ENCODE measurements around the gene CAMKK1.

CAMKK1 gene

DNA sequence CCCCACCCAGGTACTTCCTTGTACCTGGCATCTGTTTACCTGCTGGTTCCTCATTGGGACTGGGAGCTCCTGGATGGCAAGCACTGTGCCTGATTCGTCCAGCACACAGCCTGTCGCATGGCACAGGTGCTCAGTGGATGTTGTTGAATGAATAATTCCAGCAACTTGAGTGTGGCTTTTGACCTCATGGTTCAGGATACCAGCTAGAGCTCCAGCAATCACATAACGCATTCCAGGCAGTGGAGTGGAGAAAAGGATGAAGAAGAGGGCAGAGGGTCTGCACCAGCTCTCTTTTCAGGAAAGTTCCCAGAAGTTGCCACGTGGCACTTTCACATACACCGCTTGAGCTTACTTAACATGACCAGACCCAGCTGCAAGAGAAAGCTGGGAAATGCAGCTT, 1.3 kb upstream of the CAMKK1 start:
- ATAC-seq = no peak
- TF ChIP-seq CSRNP3 (CRISPR knock-in tag; IDR thresholded peaks at IDR 0.05) (no peak), ZNF70 (CRISPR knock-in tag; IDR thresholded peaks at IDR 0.05) (no peak), PPARA (CRISPR knock-in tag; IDR thresholded peaks at IDR 0.05; ENCODE audit: borderline replicate concordance) (no peak), ESRRG (CRISPR knock-in tag; IDR thresholded peaks at IDR 0.05) (no peak), SNAI2 (CRISPR knock-in tag; IDR thresholded peaks at IDR 0.05) (no peak), TOX (CRISPR knock-in tag; IDR thresholded peaks at IDR 0.05; ENCODE audit: borderline replicate concordance) (no peak), POU6F1 (CRISPR knock-in tag; IDR thresholded peaks at IDR 0.05; ENCODE audit: borderline replicate concordance, low read depth) (no peak), CSDC2 (CRISPR knock-in tag; IDR thresholded peaks at IDR 0.05) (no peak), TSHZ2 (CRISPR knock-in tag; IDR thresholded peaks at IDR 0.05) (no peak), TCF4 (CRISPR knock-in tag; IDR thresholded peaks at IDR 0.05; ENCODE audit: borderline replicate concordance) (no peak), ZNF8 (CRISPR knock-in tag; IDR thresholded peaks at IDR 0.05) (no peak), RARB (CRISPR knock-in tag; IDR thresholded peaks at IDR 0.05) (no peak), ZC3H10 (CRISPR knock-in tag; IDR thresholded peaks at IDR 0.05) (no peak)
- TF ChIP-seq, protein P1, sequence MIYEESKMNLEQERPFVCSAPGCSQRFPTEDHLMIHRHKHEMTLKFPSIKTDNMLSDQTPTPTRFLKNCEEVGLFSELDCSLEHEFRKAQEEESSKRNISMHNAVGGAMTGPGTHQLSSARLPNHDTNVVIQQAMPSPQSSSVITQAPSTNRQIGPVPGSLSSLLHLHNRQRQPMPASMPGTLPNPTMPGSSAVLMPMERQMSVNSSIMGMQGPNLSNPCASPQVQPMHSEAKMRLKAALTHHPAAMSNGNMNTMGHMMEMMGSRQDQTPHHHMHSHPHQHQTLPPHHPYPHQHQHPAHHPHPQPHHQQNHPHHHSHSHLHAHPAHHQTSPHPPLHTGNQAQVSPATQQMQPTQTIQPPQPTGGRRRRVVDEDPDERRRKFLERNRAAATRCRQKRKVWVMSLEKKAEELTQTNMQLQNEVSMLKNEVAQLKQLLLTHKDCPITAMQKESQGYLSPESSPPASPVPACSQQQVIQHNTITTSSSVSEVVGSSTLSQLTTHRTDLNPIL (CRISPR knock-in tag; IDR thresholded peaks at IDR 0.05; ENCODE audit: low read depth) = no peak
- TF ChIP-seq, protein P2, sequence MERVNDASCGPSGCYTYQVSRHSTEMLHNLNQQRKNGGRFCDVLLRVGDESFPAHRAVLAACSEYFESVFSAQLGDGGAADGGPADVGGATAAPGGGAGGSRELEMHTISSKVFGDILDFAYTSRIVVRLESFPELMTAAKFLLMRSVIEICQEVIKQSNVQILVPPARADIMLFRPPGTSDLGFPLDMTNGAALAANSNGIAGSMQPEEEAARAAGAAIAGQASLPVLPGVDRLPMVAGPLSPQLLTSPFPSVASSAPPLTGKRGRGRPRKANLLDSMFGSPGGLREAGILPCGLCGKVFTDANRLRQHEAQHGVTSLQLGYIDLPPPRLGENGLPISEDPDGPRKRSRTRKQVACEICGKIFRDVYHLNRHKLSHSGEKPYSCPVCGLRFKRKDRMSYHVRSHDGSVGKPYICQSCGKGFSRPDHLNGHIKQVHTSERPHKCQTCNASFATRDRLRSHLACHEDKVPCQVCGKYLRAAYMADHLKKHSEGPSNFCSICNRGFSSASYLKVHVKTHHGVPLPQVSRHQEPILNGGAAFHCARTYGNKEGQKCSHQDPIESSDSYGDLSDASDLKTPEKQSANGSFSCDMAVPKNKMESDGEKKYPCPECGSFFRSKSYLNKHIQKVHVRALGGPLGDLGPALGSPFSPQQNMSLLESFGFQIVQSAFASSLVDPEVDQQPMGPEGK (CRISPR knock-in tag; IDR thresholded peaks at IDR 0.05; ENCODE audit: borderline replicate concordance) = no peak

DNA sequence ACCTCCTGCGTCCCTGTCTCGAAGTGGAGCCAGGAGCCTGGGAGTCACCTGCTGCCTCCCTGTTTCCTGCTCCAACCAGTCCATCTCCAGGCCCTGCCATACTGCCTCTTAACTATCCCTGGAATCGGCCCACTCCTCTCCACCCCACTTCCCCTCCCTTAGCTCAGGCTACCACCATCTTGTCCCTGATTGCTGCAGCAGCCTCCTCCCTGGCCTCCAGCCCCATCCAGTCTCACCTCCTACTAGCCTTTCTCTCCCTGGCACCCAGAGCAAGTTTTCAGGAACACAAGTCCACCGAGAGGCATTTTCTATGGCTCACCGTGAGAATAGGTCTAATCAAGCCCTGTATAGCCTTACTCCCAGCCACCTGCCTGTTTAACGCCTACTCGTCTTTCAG, 865 bp upstream of the CAMKK1 start:
- ATAC-seq = no peak
- TF ChIP-seq POU6F1 (CRISPR knock-in tag; IDR thresholded peaks at IDR 0.05; ENCODE audit: borderline replicate concordance, low read depth) (no peak), ARNTL (CRISPR knock-in tag; IDR thresholded peaks at IDR 0.05; ENCODE audit: borderline replicate concordance, low read depth) (no peak), ISL1 (CRISPR knock-in tag; IDR thresholded peaks at IDR 0.05) (no peak), ZNF565 (CRISPR knock-in tag; conservative IDR thresholded peaks at IDR 0.05; ENCODE audit: low read depth) (no peak)
